HG02763 (cell line): ENCODE results near the gene RNU6-1.

Experiments
- ATAC-seq: cut with Tn5 transposase; IDR thresholded peaks from one replicate; pipeline ENCODE4 v1.9.1; 2021; ENCODE audit warnings: mild to moderate bottlenecking, moderate library complexity; ENCODE audit not compliant: unreplicated experiment

Gene RNU6-1

GRCh38 chr15:67859331-67859946, 19.6 kb upstream of the RNU6-1 start:
- ATAC-seq = no peak

GRCh38 chr15:67857220-67857619, 17.4 kb upstream of the RNU6-1 start:
- no peak for ATAC-seq

GRCh38 chr15:67855842-67856241, 16.0 kb upstream of the RNU6-1 start:
- ATAC-seq = no peak

- no peak for ATAC-seq
These were observed 14.5 kb upstream of the RNU6-1 start for GRCh38 chr15:67854358-67854757.

- ATAC-seq = no peak
These were observed 13.6 kb upstream of the RNU6-1 start for GRCh38 chr15:67853454-67853853.

- no peak for ATAC-seq
These were observed 12.6 kb upstream of the RNU6-1 start for GRCh38 chr15:67852418-67852817.

GRCh38 chr15:67850994-67851571, 11.2 kb upstream of the RNU6-1 start:
- ATAC-seq = no peak

- ATAC-seq = no peak
These were observed 10.5 kb upstream of the RNU6-1 start for GRCh38 chr15:67850336-67850735.

- no peak for ATAC-seq
These were observed 9.7 kb upstream of the RNU6-1 start for GRCh38 chr15:67849538-67849937.

- ATAC-seq = no peak
These were observed 6.1 kb upstream of the RNU6-1 start for GRCh38 chr15:67845974-67846373.

GRCh38 chr15:67843571-67844387, 3.9 kb upstream of the RNU6-1 start:
- ATAC-seq = no peak

GRCh38 chr15:67843092-67843501, 3.3 kb upstream of the RNU6-1 start:
- no peak for ATAC-seq

GRCh38 chr15:67841513-67841762, 1.6 kb upstream of the RNU6-1 start:
- ATAC-seq = no peak

GRCh38 chr15:67840749-67841512, 1.1 kb upstream of the RNU6-1 start:
- no peak for ATAC-seq

- no peak for ATAC-seq
These were observed 331 bp downstream of the RNU6-1 start for GRCh38 chr15:67839499-67839928.

GRCh38 chr15:67838789-67839332, 984 bp downstream of the RNU6-1 start:
- no peak for ATAC-seq

GRCh38 chr15:67836955-67837354, 2.9 kb downstream of the RNU6-1 start:
- ATAC-seq = no peak

- ATAC-seq = no peak
These were observed 3.4 kb downstream of the RNU6-1 start for GRCh38 chr15:67836477-67836876.

GRCh38 chr15:67836134-67836455, 3.8 kb downstream of the RNU6-1 start:
- ATAC-seq = no peak

- no peak for ATAC-seq
These were observed 4.3 kb downstream of the RNU6-1 start for GRCh38 chr15:67835297-67836133.
